Hindlimb muscle (tissue), 1 donor: ENCODE measurements around the gene INTS4. TPM values are rescaled to one million over a fixed set of nuclear protein-coding genes. Genes with fewer than 3 reads are reported as not detected.
A peak's percentile ranks its signal among the peaks of the same experiment; 100 is the strongest.
"Not testable (repeated sequence)": the region's sequence is repeated elsewhere in the genome, so short reads cannot be mapped to it uniquely, and the experiment has no call there.

Experiments used
- DNase-seq: peaks from one replicate; pipeline ENCODE4 v3.0.0-alpha.2; 2013
- polyA plus RNA-seq: library from polyadenylated mRNA; unstranded; fragments of 120-200 nt; gene quantifications from one replicate; pipeline ENCODE4 v1.2.1, GENCODE V29; 2013; ENCODE audit not compliant: insufficient read length

INTS4 gene, protein sequence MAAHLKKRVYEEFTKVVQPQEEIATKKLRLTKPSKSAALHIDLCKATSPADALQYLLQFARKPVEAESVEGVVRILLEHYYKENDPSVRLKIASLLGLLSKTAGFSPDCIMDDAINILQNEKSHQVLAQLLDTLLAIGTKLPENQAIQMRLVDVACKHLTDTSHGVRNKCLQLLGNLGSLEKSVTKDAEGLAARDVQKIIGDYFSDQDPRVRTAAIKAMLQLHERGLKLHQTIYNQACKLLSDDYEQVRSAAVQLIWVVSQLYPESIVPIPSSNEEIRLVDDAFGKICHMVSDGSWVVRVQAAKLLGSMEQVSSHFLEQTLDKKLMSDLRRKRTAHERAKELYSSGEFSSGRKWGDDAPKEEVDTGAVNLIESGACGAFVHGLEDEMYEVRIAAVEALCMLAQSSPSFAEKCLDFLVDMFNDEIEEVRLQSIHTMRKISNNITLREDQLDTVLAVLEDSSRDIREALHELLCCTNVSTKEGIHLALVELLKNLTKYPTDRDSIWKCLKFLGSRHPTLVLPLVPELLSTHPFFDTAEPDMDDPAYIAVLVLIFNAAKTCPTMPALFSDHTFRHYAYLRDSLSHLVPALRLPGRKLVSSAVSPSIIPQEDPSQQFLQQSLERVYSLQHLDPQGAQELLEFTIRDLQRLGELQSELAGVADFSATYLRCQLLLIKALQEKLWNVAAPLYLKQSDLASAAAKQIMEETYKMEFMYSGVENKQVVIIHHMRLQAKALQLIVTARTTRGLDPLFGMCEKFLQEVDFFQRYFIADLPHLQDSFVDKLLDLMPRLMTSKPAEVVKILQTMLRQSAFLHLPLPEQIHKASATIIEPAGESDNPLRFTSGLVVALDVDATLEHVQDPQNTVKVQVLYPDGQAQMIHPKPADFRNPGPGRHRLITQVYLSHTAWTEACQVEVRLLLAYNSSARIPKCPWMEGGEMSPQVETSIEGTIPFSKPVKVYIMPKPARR
- 26.8 TPM for polyA plus RNA-seq

- peak; percentile 99 for DNase-seq
These were observed at the start of gene INTS4 for GRCh38 chr11:77994434-77995362. Gene INTS4 (minus strand): TSS chr11:77994668. CDS start chr11:77994643, 25 bp downstream.

- DNase-seq, result no peak
These were observed 47.5 kb upstream of the INTS4 start for GRCh38 chr11:78041843-78042440.

- not testable (repeated sequence) for DNase-seq
These were observed 46.9 kb upstream of the INTS4 start for GRCh38 chr11:78041380-78041719.

- no peak for DNase-seq
These were observed 46.4 kb upstream of the INTS4 start for GRCh38 chr11:78040691-78041379.

DNA sequence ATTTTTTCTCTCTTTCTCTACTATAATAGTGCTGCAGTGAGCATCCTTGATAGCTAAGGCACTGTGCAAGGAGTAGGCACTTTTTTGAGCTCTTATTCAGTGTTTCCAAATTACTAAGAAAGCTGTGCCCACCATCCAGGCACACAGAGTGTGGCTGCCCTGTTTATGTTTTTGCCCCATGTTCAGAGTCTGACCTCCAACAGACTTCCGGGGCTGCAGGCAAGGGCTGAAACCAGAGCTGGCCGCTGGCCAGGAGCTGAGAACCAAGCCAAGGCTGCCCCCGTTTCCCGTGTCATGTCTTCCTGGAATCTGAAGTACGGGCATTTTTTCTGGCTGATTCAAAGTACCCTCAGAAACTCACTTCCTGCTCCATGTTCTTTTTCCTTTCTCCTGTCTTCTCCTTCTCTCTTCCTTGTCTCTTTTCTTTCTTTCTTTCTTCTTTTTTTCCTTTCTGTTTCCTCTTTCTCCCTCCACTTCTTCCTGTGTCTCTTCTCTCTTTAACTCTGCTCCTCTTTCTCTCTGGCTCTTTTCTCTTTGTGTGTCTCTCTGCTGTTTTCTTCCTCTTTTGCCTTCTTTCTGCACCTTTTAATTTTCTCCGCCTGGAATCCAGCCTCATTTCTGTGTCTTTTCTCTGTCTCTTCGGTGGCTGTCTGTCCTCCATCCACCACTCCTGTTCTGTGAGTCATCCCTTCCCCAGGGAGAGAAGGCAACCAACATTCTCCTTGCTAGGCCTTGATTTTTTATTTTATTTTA lies 45.6 kb upstream of the INTS4 start:
- DNase-seq, result no peak

DNA sequence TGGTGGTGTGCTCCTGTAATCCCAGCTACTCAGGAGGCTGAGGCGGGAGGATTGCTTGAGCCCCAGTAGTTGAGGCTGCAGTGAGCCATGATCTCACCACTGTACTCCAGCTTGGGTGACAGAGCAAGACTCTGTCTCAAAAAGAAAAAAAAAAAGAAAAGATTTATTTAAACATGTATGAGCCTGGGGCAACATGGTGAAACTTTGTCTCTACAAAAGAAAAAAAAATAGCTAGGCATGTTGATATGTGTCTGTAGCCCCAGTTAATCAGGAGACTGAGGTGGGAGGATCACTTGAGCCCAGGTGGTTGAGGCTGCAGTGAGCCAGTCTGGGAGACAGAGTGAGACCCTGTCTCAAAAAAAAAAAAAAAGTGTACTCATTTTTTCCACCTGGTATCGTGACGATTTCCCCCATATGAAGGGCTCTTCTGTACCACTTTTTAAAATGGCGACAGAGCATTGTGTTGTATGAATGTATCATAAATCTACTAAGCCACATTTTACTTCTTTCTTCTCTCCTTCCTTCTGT lies 45.0 kb upstream of the INTS4 start:
- no peak for DNase-seq

DNA sequence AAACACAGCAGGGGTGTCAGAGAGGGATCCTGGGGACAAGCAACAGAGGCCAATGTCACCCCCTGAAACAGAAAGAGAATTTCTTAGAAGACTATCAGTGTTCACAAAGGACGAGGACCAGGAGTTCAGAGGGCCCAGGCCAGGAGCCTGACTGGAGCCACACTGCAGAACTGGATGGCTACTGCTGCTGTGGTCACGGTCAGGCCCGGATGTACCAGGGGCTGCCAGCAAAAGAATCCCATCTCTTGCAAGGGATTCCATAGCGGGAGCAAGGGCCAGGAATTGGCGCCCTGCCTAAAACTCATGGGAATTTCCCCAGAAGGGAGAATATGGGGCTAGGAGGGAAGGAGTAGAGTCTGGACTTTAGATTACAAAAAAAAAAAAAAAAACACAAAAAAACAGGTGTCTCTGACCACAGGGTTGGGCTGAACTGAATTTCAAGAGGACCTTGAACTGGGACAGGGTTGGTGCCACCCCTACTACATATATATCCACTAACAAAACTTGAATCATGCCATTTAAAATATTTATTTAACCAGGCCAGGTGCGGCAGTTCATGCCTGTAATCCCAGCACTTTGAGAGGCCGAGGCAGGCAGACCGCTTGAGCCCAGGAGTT lies 44.3 kb upstream of the INTS4 start:
- DNase-seq, result no peak

DNA sequence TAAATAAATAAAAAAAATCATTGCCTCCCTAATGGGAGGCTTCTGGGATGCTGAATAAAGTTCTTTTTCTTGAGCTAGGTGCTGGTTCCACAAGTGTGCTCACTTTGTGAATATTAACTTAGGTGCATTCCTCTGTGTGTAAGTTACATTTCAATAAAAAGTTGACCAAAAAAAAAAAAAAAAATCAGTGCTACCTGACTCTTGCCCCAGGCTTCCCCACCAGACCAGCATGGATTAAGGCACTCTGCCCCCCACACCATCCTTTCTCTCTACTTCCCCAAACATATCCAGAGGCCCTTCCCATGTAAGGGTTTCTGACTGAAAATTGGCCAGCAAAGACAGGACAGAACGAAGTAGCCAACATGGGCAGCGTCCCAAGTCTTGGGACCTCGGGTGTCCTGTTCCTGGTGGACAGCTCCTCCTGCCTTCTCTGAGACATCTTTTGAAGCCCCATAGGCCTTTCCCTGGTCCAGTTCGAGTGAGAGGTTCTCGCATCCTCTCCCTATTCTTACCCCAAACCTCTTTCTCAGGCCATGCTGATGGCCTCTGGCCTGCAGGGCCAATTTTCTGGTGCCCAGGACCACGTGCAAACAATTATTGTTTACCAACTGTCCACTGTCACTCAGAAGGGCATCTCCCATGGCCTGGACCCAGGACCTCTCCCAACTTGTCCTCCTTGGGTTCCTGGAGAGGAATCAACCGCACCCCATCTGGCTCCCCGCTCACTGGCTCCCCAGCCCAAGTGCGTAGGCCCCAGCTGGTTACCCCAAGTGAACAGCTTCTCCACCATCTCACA lies 43.6 kb upstream of the INTS4 start:
- no peak for DNase-seq

GRCh38 chr11:78037056-78037455 lies 42.6 kb upstream of the INTS4 start:
- DNase-seq, result no peak

- DNase-seq, result no peak
These were observed 41.8 kb upstream of the INTS4 start for GRCh38 chr11:78036313-78036712.

- DNase-seq, result no peak
These were observed 40.2 kb upstream of the INTS4 start for GRCh38 chr11:78034623-78035022.

DNA sequence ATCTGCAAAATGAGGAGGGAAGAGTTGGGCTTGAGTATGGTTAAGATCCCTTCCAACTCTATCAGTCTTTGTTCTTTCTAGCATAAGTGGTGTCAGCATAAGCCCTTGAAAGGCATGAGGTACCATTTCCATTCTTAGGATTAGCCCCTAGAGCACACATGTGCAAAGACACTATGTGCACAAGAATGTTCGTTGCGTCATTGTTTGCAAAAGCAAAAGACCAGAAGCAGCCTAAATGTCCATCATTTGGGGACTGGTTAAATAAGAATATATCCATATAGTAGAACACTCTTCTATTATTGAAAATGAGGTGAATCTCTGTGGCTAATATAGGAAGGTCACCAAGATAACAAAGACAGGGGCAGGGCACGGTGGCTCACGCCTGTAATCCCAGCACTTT lies 38.6 kb upstream of the INTS4 start:
- no peak for DNase-seq

- no peak for DNase-seq
These were observed 37.6 kb upstream of the INTS4 start for GRCh38 chr11:78032090-78032489.

DNA sequence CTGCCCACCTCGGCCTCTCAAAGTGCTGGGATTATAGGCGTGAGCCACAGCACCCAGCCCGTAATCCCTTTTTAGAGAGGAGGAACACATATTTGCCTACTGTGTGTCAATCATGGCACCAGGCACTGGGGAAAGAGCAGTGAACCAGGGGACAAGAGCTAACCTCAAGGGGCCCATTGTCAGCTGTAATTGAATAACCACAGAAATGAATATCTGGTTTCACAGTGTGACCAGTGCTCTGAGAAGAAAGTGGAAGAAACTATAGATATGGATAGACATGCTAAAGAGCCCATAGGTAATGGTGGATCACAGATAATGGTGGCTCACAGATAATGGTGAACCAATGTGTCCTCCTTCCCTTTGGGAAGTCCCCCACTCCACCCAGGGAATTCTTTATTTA lies 37.2 kb upstream of the INTS4 start:
- no peak for DNase-seq

DNA sequence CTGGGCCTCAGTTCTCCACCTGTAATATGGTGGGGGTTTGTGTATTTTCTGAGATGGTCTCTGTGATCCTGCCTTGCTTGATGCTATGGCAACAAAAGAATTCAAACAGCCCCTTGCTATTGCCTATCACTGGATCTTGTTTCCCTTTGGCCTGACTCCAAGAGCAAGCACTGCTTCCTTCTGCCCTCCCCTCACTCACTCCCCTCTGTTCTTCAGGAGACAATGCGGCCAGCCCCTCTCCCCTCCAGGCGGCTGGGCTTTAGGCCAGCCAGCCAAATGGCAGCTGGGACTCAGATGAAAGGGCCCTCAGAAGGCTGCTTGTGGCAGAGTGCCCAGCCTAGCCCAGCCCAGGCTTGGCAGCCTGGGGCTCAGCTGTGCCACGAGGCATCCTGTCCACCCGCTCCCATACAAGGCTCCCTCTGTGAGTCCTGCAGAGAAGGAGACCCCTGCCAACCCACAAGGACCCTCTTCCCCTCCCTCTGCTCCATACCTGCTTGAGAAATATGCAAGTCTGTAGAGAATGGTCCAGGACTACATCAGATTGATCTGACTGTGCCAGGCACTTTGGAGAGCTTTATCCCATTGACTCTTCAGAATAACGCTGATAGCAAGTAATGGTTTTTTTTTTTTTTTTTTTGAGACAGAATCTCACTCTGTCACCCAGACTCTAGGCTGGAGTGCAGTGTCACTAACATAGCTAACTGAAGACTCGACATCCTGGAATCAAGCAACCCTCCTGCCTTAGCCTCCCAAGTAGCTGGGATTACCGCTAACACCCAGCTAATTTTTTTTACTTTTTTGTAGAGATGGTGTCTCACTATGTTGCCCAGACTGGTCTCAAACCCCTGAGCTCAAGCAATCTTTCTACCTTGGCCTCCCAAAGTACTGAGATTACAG lies 36.2 kb upstream of the INTS4 start:
- peak; percentile 72 for DNase-seq

DNA sequence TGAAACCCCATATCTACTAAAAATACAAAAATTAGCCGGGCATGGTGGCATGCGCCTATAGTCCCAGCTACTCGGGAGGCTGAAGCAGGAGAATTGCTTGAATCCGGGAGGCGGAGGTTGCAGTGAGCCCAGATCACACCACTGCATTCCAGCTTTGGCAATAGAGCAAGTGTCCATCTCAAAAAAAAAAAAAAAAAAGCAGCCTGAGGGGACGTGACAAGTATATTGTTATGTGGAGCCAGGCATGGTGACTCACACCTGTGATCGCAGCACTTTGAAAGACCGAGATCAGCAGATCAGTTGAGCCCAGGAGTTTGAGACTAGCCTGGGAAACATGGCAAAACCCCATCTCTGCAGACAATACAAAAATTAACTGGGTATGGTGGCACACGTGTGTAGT lies 34.0 kb upstream of the INTS4 start:
- DNase-seq, result not testable (repeated sequence)

DNA sequence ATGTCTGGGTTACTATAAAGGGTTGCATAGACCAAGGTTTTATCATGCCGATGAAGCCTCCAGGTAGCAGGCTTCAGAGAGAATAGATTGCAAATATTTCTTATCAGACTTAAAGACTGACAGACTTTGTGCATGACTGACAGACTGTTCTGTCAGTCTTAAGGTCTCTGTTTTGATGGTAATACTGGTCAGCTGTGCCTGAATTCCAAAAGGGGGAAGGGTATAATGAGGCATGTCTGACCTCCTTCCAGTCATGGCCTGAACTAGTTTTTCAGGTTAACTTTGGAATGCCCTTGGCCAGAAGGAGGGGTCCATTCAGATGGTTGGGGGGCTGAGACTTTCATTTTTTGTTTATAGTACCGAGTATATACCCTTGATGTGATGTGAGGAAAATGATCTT lies 33.3 kb upstream of the INTS4 start:
- DNase-seq, result no peak

DNA sequence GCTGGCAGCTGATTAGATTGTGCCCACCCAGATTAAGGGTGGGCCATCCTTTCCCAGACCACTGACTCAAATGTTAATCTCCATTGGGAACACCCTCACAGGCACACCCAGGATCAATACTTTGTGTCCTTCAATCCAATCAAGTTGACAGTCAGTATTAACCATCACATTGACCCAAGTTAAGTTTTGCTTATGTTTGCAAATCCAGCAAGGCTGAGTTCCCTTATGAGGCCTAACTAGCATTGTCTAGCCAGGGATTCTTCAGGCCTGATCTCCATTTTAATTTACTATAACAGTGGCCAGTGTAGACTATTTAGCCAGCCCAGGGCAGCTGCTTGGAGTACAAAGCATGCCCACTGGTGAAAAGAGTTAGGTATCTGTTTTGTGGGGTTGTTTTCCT lies 30.9 kb upstream of the INTS4 start:
- DNase-seq, result no peak
